ENCODE results near the gene GNG14. TPM values are rescaled to one million over a fixed set of nuclear protein-coding genes. Genes with fewer than 3 reads are reported as not detected.

Gene GNG14
- total RNA-seq, 2 donors from 2014 or later = not detected

DNA sequence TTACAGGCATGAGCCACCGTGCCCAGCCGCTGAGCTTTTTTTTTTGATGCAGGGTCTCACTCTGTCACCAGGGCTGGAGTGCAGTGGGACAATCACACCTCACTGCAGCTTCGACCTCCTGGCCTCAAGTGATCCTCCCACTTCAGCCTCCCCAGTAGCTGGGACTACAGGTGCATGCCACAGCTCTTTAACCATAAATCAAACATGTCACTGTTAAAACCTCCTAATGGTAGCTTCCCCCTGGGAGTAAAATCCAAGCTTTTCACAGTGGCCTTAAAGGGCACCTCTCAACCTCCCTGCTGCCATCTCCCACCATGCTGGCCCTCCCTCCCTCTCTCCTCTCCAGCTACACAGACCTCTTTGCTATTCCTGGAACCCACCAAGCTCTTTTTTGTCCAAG, 2.0 kb upstream of the GNG14 start:
- H3K36me3 ChIP-seq = no peaks in the 10 kb centered on the region
- H3K27me3 ChIP-seq = no peaks in the 10 kb centered on the region
- peaks cover 0 to 3% of the 10 kb centered on the region in 2 donors for H3K4me1 ChIP-seq
- H3K27ac ChIP-seq = no peak overlapping the region
- H3K4me3 ChIP-seq = no peak overlapping the region
- DNase-seq (ENCODE audit: low spot score) = no peak
- TF ChIP-seq, protein P1, sequence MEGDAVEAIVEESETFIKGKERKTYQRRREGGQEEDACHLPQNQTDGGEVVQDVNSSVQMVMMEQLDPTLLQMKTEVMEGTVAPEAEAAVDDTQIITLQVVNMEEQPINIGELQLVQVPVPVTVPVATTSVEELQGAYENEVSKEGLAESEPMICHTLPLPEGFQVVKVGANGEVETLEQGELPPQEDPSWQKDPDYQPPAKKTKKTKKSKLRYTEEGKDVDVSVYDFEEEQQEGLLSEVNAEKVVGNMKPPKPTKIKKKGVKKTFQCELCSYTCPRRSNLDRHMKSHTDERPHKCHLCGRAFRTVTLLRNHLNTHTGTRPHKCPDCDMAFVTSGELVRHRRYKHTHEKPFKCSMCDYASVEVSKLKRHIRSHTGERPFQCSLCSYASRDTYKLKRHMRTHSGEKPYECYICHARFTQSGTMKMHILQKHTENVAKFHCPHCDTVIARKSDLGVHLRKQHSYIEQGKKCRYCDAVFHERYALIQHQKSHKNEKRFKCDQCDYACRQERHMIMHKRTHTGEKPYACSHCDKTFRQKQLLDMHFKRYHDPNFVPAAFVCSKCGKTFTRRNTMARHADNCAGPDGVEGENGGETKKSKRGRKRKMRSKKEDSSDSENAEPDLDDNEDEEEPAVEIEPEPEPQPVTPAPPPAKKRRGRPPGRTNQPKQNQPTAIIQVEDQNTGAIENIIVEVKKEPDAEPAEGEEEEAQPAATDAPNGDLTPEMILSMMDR (IDR thresholded peaks at IDR 0.05) = no peak
- no peaks in the 10 kb centered on the region for H3K9me3 ChIP-seq

- TF ChIP-seq, protein P1 (IDR thresholded peaks at IDR 0.05) = no peak
- H3K36me3 ChIP-seq = no peaks in the 10 kb centered on the region
- H3K27me3 ChIP-seq = no peaks in the 10 kb centered on the region
- DNase-seq (ENCODE audit: low spot score) = no peak
- H3K27ac ChIP-seq = no peak overlapping the region
- H3K4me1 ChIP-seq = no peaks in the 10 kb centered on the region
- H3K4me3 ChIP-seq = no peak overlapping the region
- no peaks in the 10 kb centered on the region for H3K9me3 ChIP-seq
These were observed 1.2 kb downstream of the GNG14 start for GRCh38 chr19:12689012-12689411.

DNA sequence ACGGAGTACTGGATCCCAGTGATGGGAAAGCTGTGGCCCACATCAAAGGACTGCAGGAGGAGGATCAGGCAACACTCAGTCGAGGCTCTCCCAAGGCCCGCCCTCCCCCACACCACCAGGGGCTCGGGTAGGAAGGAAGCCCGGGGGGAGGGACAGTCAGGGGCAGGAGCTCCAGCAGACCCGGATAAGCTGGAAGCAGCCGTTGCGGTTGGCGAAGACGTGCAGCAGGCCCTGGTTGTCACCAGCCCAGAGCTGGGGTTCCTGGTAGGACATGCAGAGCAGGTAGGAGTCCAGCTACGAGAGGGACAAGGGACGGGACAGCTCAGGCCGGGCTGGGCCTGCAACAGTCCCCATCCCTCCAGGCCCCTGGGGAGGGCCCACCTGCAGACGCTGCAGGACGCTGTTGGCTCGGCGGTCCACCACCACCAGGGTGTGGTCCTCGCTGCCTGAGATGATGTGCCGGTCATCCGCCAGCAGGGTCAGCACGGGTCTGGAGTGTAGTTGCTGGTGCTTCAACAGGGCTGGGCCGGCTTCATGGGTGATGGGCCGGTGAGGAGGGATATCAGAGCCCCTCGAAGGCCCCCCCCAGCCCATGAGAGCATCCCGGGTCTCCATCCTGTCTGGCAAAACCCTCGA, 1.9 kb downstream of the GNG14 start:
- TF ChIP-seq, protein P1 (IDR thresholded peaks at IDR 0.05) = no peak
- no peak overlapping the region for H3K27ac ChIP-seq
- H3K27me3 ChIP-seq = no peaks in the 10 kb centered on the region
- no peaks in the 10 kb centered on the region for H3K4me1 ChIP-seq
- H3K9me3 ChIP-seq = no peaks in the 10 kb centered on the region
- DNase-seq (ENCODE audit: low spot score) = no peak
- no peaks in the 10 kb centered on the region for H3K36me3 ChIP-seq
- no peak overlapping the region for H3K4me3 ChIP-seq

DNA sequence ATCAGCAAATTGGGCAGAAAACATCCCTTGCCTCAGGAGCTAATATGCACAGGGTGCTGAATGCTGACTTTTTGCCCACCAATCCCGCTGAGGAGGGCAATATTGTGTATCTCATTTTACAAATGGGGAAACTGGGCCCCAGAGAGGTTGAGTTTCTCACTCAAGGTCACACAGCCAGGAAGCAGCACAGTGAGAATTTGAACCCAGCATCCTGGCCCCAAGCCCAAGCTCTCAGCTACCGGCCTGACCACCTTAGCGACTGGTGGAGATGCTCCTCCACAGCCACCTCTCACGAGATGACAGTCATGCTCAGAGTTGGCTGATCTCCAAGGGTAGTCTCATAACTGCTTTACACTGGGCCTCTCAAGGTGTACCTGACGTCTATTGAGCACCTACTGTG, 5.2 kb downstream of the GNG14 start:
- no peak overlapping the region for H3K27ac ChIP-seq
- peaks cover 0 to 19% of the 10 kb centered on the region in 2 donors for H3K4me1 ChIP-seq
- no peak for DNase-seq (ENCODE audit: low spot score)
- TF ChIP-seq, protein P1 (IDR thresholded peaks at IDR 0.05) = no peak
- H3K27me3 ChIP-seq = no peaks in the 10 kb centered on the region
- no peak overlapping the region for H3K4me3 ChIP-seq
- H3K36me3 ChIP-seq = no peaks in the 10 kb centered on the region
- no peaks in the 10 kb centered on the region for H3K9me3 ChIP-seq

DNA sequence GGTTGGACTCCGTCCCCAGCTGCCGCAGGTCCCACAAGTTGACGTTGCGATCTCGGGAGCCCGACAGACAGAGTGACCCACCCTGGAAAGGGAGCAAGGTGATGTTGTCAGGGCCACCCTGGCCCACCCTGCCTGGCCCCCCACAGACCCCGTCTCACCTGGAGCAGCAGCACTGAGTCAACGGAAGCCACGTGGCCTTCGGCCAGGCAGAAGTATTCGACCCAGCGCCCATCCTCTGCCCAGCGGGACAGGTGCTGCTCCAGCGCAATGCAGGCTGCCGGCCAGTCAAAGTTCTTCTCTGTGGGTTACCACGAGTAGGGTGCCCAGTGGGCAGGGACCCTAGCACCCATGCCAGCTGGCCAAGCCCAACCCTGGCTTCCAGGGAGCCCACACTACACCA, 6.8 kb downstream of the GNG14 start:
- DNase-seq (ENCODE audit: low spot score) = no peak
- TF ChIP-seq, protein P1 (IDR thresholded peaks at IDR 0.05) = no peak
- no peak overlapping the region for H3K4me3 ChIP-seq
- H3K27me3 ChIP-seq = no peaks in the 10 kb centered on the region
- H3K4me1 ChIP-seq = peaks cover 0 to 19% of the 10 kb centered on the region in 2 donors
- no peaks in the 10 kb centered on the region for H3K9me3 ChIP-seq
- H3K27ac ChIP-seq = no peak overlapping the region
- H3K36me3 ChIP-seq = no peaks in the 10 kb centered on the region

DNA sequence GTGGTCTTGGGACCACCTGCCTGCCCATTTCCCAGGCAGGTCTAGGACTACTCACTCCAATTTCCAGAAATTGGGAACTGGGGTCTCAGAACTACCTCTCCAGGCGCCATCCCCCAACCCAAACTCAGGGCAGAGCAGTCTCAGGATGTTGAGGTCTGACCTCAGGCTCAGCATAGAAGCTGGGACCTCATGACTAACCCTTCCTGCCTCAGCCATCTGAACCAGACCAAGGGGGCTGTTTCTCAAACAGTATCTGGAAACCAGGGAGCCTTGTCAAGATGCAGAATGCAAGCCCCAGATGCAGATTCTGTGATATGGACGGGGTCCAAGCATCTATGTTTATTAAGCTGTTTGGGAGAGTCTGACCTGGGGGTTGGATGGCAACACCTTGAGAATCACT, 7.3 kb downstream of the GNG14 start:
- TF ChIP-seq, protein P1 (IDR thresholded peaks at IDR 0.05) = no peak
- Histone ChIP-seq H3K27me3 (no peaks in the 10 kb centered on the region), H3K36me3 (peaks cover 2% of the 10 kb centered on the region), H3K4me3 (no peak overlapping the region), H3K9me3 (no peaks in the 10 kb centered on the region), H3K4me1 (peaks cover 0 to 19% of the 10 kb centered on the region in 2 donors), H3K27ac (no peak overlapping the region)
- DNase-seq (ENCODE audit: low spot score) = no peak
